HUES48 (cell line): ENCODE results near the gene TRAF5.

Source experiments
- H3K27ac ChIP-seq: one replicate; pipeline ENCODE4 v1.7.0; 2013; ENCODE audit warnings: low read depth, low read length, inconsistent platforms
- H3K27me3 ChIP-seq: 2 replicates; pipeline ENCODE4 v1.6.1; 2013; ENCODE audit warnings: mild to moderate bottlenecking, low read length; ENCODE audit not compliant: control insufficient read depth, insufficient read depth
- H3K36me3 ChIP-seq: 2 replicates; pipeline ENCODE4 v1.6.1; 2013; ENCODE audit warnings: low read length; ENCODE audit not compliant: control insufficient read depth, insufficient read depth
- H3K4me1 ChIP-seq: 2 replicates; pipeline ENCODE4 v1.6.1; 2013; ENCODE audit warnings: mild to moderate bottlenecking, low read length; ENCODE audit not compliant: control insufficient read depth, insufficient read depth
- H3K4me3 ChIP-seq: 2 replicates; pipeline ENCODE4 v1.5.1; 2013; ENCODE audit warnings: mild to moderate bottlenecking, low read depth, low read length
- H3K9ac ChIP-seq: 2 replicates; pipeline ENCODE4 v1.6.1; 2013; ENCODE audit warnings: mild to moderate bottlenecking, low read depth, low read length, moderate library complexity
- H3K9me3 ChIP-seq: 2 replicates; pipeline ENCODE4 v1.6.1; 2013; ENCODE audit warnings: low read length; ENCODE audit not compliant: control insufficient read depth, insufficient read depth

Gene TRAF5

GRCh38 chr1:211359876-211360275 lies 33.2 kb downstream of the TRAF5 start:
- no peaks in the 10 kb centered on the region for H3K9me3 ChIP-seq
- no peak overlapping the region for H3K27ac ChIP-seq
- H3K9ac ChIP-seq = no peak overlapping the region

GRCh38 chr1:211361202-211361601 lies 34.6 kb downstream of the TRAF5 start:
- Histone ChIP-seq H3K9me3 (no peaks in the 10 kb centered on the region), H3K36me3 (peaks cover 46% of the 10 kb centered on the region), H3K27me3 (no peaks in the 10 kb centered on the region), H3K4me3 (no peak overlapping the region), H3K9ac (no peak overlapping the region), H3K27ac (no peak overlapping the region), H3K4me1 (no peaks in the 10 kb centered on the region)

More at GRCh38 chr1:211359876-211360275, 33.2 kb downstream of the TRAF5 start:
- Histone ChIP-seq H3K4me1 (no peaks in the 10 kb centered on the region), H3K4me3 (no peak overlapping the region), H3K27me3 (no peaks in the 10 kb centered on the region), H3K36me3 (peaks cover 35% of the 10 kb centered on the region)

GRCh38 chr1:211369640-211370039 lies 43.0 kb downstream of the TRAF5 start:
- Histone ChIP-seq H3K4me1 (no peaks in the 10 kb centered on the region), H3K4me3 (no peak overlapping the region), H3K9me3 (no peaks in the 10 kb centered on the region), H3K27me3 (no peaks in the 10 kb centered on the region), H3K36me3 (peaks cover 38% of the 10 kb centered on the region), H3K9ac (no peak overlapping the region), H3K27ac (no peak overlapping the region)

GRCh38 chr1:211370669-211371068 lies 44.0 kb downstream of the TRAF5 start:
- H3K9ac ChIP-seq = no peak overlapping the region
- no peaks in the 10 kb centered on the region for H3K27me3 ChIP-seq
- no peaks in the 10 kb centered on the region for H3K9me3 ChIP-seq
- H3K36me3 ChIP-seq = peaks cover 30% of the 10 kb centered on the region
- H3K4me3 ChIP-seq = no peak overlapping the region
- H3K27ac ChIP-seq = no peak overlapping the region
- peaks cover 8% of the 10 kb centered on the region for H3K4me1 ChIP-seq

- Histone ChIP-seq H3K36me3 (peaks cover 21% of the 10 kb centered on the region), H3K27me3 (no peaks in the 10 kb centered on the region), H3K4me1 (peaks cover 8% of the 10 kb centered on the region), H3K9ac (no peak overlapping the region), H3K9me3 (no peaks in the 10 kb centered on the region), H3K4me3 (no peak overlapping the region), H3K27ac (no peak overlapping the region)
These were observed 44.9 kb downstream of the TRAF5 start for GRCh38 chr1:211371406-211372105.

GRCh38 chr1:211372463-211372862 lies 45.8 kb downstream of the TRAF5 start:
- H3K36me3 ChIP-seq = peaks cover 20% of the 10 kb centered on the region

GRCh38 chr1:211375146-211375818 lies 48.6 kb downstream of the TRAF5 start:
- H3K27ac ChIP-seq = peak overlapping the region; percentile 48
- H3K36me3 ChIP-seq = peaks cover 11% of the 10 kb centered on the region
- H3K9me3 ChIP-seq = no peaks in the 10 kb centered on the region
- peaks cover 25% of the 10 kb centered on the region for H3K4me1 ChIP-seq
- H3K4me3 ChIP-seq = no peak overlapping the region
- H3K9ac ChIP-seq = no peak overlapping the region
- no peaks in the 10 kb centered on the region for H3K27me3 ChIP-seq

More at GRCh38 chr1:211372463-211372862, 45.8 kb downstream of the TRAF5 start:
- H3K9me3 ChIP-seq = no peaks in the 10 kb centered on the region
- H3K4me1 ChIP-seq = peaks cover 17% of the 10 kb centered on the region
- no peaks in the 10 kb centered on the region for H3K27me3 ChIP-seq
- no peak overlapping the region for H3K4me3 ChIP-seq
- H3K9ac ChIP-seq = no peak overlapping the region
- H3K27ac ChIP-seq = no peak overlapping the region

- Histone ChIP-seq H3K9me3 (no peaks in the 10 kb centered on the region), H3K4me1 (peaks cover 25% of the 10 kb centered on the region), H3K9ac (no peak overlapping the region), H3K4me3 (no peak overlapping the region), H3K27me3 (no peaks in the 10 kb centered on the region), H3K27ac (peak overlapping the region; percentile 41), H3K36me3 (peaks cover 8% of the 10 kb centered on the region)
These were observed 49.3 kb downstream of the TRAF5 start for GRCh38 chr1:211375949-211376348.

DNA sequence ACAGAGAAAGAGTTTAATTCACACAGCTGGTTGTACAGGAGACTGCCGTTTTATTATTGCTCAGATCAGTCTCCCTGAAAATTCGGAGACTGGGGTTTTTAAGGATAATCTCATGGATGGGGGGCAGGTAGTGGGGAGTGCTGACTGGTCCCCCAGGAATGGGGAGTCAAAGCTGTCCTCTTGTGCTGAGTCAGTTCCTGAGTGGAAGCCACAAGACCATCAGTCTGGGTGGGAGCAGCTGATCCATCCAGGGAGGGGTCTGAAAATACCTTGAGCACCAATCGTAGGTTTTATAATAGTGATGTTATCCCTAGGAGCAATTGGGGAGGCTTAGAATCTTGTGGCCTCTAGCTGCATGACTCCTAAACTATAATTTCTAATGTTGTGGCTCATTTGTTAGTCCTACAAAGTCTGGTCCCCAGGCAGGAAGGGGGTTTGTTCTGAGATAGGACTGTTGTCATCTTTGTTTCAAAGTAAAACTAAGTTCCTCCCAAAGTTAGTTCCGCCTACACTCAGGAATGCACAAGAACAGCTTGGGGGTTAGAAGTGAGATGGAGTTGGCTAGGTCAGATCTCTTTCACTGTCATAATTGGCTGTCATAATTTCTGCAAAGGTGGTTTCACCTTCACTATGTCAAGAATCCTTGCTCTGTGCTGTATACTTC lies 50.3 kb downstream of the TRAF5 start:
- H3K9ac ChIP-seq = no peak overlapping the region
- H3K27me3 ChIP-seq = no peaks in the 10 kb centered on the region
- no peaks in the 10 kb centered on the region for H3K9me3 ChIP-seq
- H3K4me3 ChIP-seq = peak overlapping the region; percentile 25; the same call in 1 of the 2 replicates
- H3K36me3 ChIP-seq = peaks cover 7% of the 10 kb centered on the region
- H3K4me1 ChIP-seq = peaks cover 25% of the 10 kb centered on the region
- H3K27ac ChIP-seq = peak overlapping the region; percentile 65

- Histone ChIP-seq H3K4me1 (peaks cover 27% of the 10 kb centered on the region), H3K4me3 (peak overlapping the region; percentile 25; the same call in 1 of the 2 replicates), H3K27me3 (no peaks in the 10 kb centered on the region), H3K9ac (no peak overlapping the region), H3K27ac (peak overlapping the region; percentile 65), H3K36me3 (no peaks in the 10 kb centered on the region; the same call in 1 of the 2 replicates), H3K9me3 (no peaks in the 10 kb centered on the region)
These were observed 51.2 kb downstream of the TRAF5 start for GRCh38 chr1:211377539-211378450.
